Mucosa of gallbladder (tissue), 1 donor: ENCODE data around the gene EML1. TPM values are rescaled to one million over a fixed set of nuclear protein-coding genes. Genes with fewer than 3 reads are reported as not detected.

Source experiments
- DNase-seq: peaks from one replicate; pipeline ENCODE4 v3.0.0-alpha.2; 2020; ENCODE audit warnings: low spot score
- total RNA-seq: library from RNA; stranded (reverse); gene quantifications from one replicate; pipeline ENCODE4 v1.2.1, GENCODE V29; 2021
- donor health status: DM: no; HTN: no; CAD: no.

Gene EML1
- total RNA-seq, 1 donor from 2014 or later, result 49.9 TPM

GRCh38 chr14:99902925-99903324, 109.7 kb downstream of the EML1 start:
- no peak for DNase-seq

- no peak for DNase-seq
Measured at GRCh38 chr14:99904506-99904905, 111.3 kb downstream of the EML1 start.

- DNase-seq, result no peak
Measured at GRCh38 chr14:99905121-99905520, 111.9 kb downstream of the EML1 start.

GRCh38 chr14:99907761-99908652, 114.8 kb downstream of the EML1 start:
- DNase-seq, result no peak

- DNase-seq, result no peak
Measured at GRCh38 chr14:99908653-99909250, 115.5 kb downstream of the EML1 start.

- DNase-seq, result no peak
Measured at GRCh38 chr14:99909513-99910064, 116.4 kb downstream of the EML1 start.

GRCh38 chr14:99910337-99911309, 117.4 kb downstream of the EML1 start:
- DNase-seq, result no peak

GRCh38 chr14:99915305-99916090, 122.3 kb downstream of the EML1 start:
- no peak for DNase-seq

- no peak for DNase-seq
Measured at GRCh38 chr14:99916091-99916383, 122.8 kb downstream of the EML1 start.

- no peak for DNase-seq
Measured at GRCh38 chr14:99918781-99919180, 125.6 kb downstream of the EML1 start.

- DNase-seq, result no peak
Measured at GRCh38 chr14:99921425-99921824, 128.2 kb downstream of the EML1 start.

GRCh38 chr14:99924379-99924778, 131.2 kb downstream of the EML1 start:
- DNase-seq, result no peak

GRCh38 chr14:99925471-99925870, 132.3 kb downstream of the EML1 start:
- no peak for DNase-seq

GRCh38 chr14:99928963-99929362, 135.8 kb downstream of the EML1 start:
- DNase-seq, result no peak

GRCh38 chr14:99929601-99930000, 136.4 kb downstream of the EML1 start:
- no peak for DNase-seq

GRCh38 chr14:99930420-99931274, 137.4 kb downstream of the EML1 start:
- DNase-seq, result no peak

GRCh38 chr14:99931308-99931707, 138.1 kb downstream of the EML1 start:
- DNase-seq, result no peak

- no peak for DNase-seq
Measured at GRCh38 chr14:99936056-99936455, 142.8 kb downstream of the EML1 start.

- DNase-seq, result no peak
Measured at GRCh38 chr14:99936738-99937474, 143.7 kb downstream of the EML1 start.
